Esophagus squamous epithelium (tissue), 5 donors: ENCODE data around the gene WNT5A. TPM values are rescaled to one million over a fixed set of nuclear protein-coding genes. Genes with fewer than 3 reads are reported as not detected.

ENCODE experiments used
- DNase-seq: peaks from one replicate; lab custom pipeline; 2025; lab: John Stamatoyannopoulos, UW
- H3K27ac ChIP-seq, 4 donors: fragments of 200-600 bp; sonication (generic); one replicate each; pipeline ENCODE4 v1.5.1; 2016 to 2019; ENCODE audit warnings: mild to moderate bottlenecking in 1 of 4
- H3K27me3 ChIP-seq, 4 donors: fragments of 200-600 bp; sonication (generic); 1 replicate in 3 of 4; 2 replicates in 1 of 4; pipeline versions ENCODE4 v1.5.1 to v1.6.0; 2017 to 2021; ENCODE audit warnings: antibody characterized with exemption in 1 of 4
- H3K36me3 ChIP-seq, 3 donors: fragments of 200-600 bp; sonication (generic); one replicate each; pipeline ENCODE4 v1.5.1; 2016 to 2019
- H3K4me1 ChIP-seq, 3 donors: fragments of 200-600 bp; sonication (generic); one replicate each; pipeline ENCODE4 v1.5.1; 2017 to 2019
- H3K4me3 ChIP-seq, 4 donors: fragments of 200-600 bp; sonication (generic); 1 replicate in 3 of 4; 2 replicates in 1 of 4; pipeline ENCODE4 v1.5.1; 2016 to 2019; ENCODE audit warnings: mild to moderate bottlenecking in 2 of 4, moderate library complexity in 1 of 4
- H3K9me3 ChIP-seq, 3 donors: fragments of 200-600 bp; sonication (generic); one replicate each; pipeline ENCODE4 v1.5.1; 2016 to 2019
- CTCF ChIP-seq, 6 experiments: fragments of 450-650 bp in 4 of 6; fragments of 200-600 bp in 2 of 6; sonication (generic) in 2 of 6; IDR thresholded peaks; one replicate each; pipeline ENCODE4 v1.5.1; 2016 to 2019; ENCODE audit warnings: antibody characterized with exemption in 6 of 6, mild to moderate bottlenecking in 4 of 6, moderate library complexity in 4 of 6
- POLR2A ChIP-seq, 4 donors: fragments of 450-650 bp; IDR thresholded peaks; one replicate each; pipeline ENCODE4 v1.6.1; 2017; ENCODE audit warnings: antibody characterized with exemption in 4 of 4, mild to moderate bottlenecking in 4 of 4, moderate library complexity in 3 of 4
- WGBS, 2 donors: methylation state at CpG; one replicate each; pipeline ENCODE4 v1.1.5; 2018; 5-methylcytosine and 5-hydroxymethylcytosine counted together
- intact Hi-C: fragments of 100-400 bp; cut with DNase I; formaldehyde crosslinking; loops from one replicate; pipeline ENCODE4 v1.15.0; 2022
- total RNA-seq, 4 donors: library from RNA; depleted of rRNA; stranded (reverse); fragments of >200 nt; gene quantifications; one replicate each; pipeline ENCODE4 v1.1.0, GENCODE V29; 2016
- donor health status: DM: yes; HTN: yes; CAD: no.

The WNT5A gene
- total RNA-seq, 4 donors from 2014 or later = 15.8 to 90.4 (median 30.7) TPM

- no peak for TF ChIP-seq POLR2A (IDR thresholded peaks at IDR 0.05)
- no peak for TF ChIP-seq CTCF (IDR thresholded peaks at IDR 0.05)
- no peaks in the 10 kb centered on the region for H3K4me1 ChIP-seq
- H3K27me3 ChIP-seq = no peaks in the 10 kb centered on the region
- no peak for DNase-seq
- H3K27ac ChIP-seq = no peak overlapping the region
- H3K4me3 ChIP-seq = no peak overlapping the region
- H3K36me3 ChIP-seq = no peaks in the 10 kb centered on the region
- intact Hi-C loops = no loop called here
- no peaks in the 10 kb centered on the region for H3K9me3 ChIP-seq
These were observed 27.3 kb downstream of the WNT5A start for GRCh38 chr3:55459838-55460237.

GRCh38 chr3:55458181-55458790 is 28.8 kb downstream of the WNT5A start:
- WGBS, 2 donors = 64 to 70% methylated on average over 3 to 5 of the region's 5 CpGs
- intact Hi-C loops = no loop called here
- H3K4me3 ChIP-seq = no peak overlapping the region
- no peak for DNase-seq
- TF ChIP-seq POLR2A (IDR thresholded peaks at IDR 0.05) = no peak
- no peak for TF ChIP-seq CTCF (IDR thresholded peaks at IDR 0.05)
- no peak overlapping the region for H3K27ac ChIP-seq
- no peaks in the 10 kb centered on the region for H3K9me3 ChIP-seq
- no peaks in the 10 kb centered on the region for H3K4me1 ChIP-seq
- H3K36me3 ChIP-seq = no peaks in the 10 kb centered on the region
- no peaks in the 10 kb centered on the region for H3K27me3 ChIP-seq

DNA sequence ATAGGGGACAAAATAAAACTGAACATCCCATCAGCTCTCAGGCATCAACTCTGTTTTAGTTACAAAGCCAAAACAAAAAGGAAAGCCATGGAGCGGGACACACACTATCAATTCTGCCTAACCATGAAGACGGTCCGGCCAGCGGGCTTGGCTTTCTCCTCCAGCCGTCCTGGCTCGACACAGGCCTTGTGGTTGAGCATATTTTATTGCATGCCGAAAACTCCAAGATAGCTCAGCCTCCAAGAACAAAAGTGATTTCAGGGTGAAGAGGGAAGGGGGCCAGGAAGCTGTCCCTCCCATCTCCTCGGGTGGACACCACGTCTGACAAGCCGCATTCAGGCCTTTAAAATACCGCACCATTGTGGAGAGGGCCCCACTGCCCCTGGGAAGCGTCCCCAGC is 31.2 kb downstream of the WNT5A start:
- Histone ChIP-seq H3K27ac (no peak overlapping the region), H3K27me3 (no peaks in the 10 kb centered on the region), H3K4me3 (no peak overlapping the region), H3K9me3 (no peaks in the 10 kb centered on the region), H3K36me3 (no peaks in the 10 kb centered on the region), H3K4me1 (no peaks in the 10 kb centered on the region)
- 79 to 89% methylated on average over 11 to 12 of the region's 12 CpGs for WGBS, 2 donors
- DNase-seq = no peak
- intact Hi-C loops = no loop called here
- TF ChIP-seq POLR2A (IDR thresholded peaks at IDR 0.05) (no peak), CTCF (IDR thresholded peaks at IDR 0.05) (no peak)

GRCh38 chr3:55454611-55455010 is 32.5 kb downstream of the WNT5A start:
- intact Hi-C loops = no loop called here
- no peaks in the 10 kb centered on the region for H3K9me3 ChIP-seq
- no peaks in the 10 kb centered on the region for H3K4me1 ChIP-seq
- H3K27me3 ChIP-seq = no peaks in the 10 kb centered on the region
- 80 to 86% methylated on average over 2 to 3 of the region's 3 CpGs for WGBS, 2 donors
- H3K27ac ChIP-seq = no peak overlapping the region
- no peaks in the 10 kb centered on the region for H3K36me3 ChIP-seq
- no peak for TF ChIP-seq CTCF (IDR thresholded peaks at IDR 0.05)
- no peak for TF ChIP-seq POLR2A (IDR thresholded peaks at IDR 0.05)
- DNase-seq = no peak
- H3K4me3 ChIP-seq = no peak overlapping the region

- no peak overlapping the region for H3K27ac ChIP-seq
- WGBS, 2 donors = 34 to 53% methylated on average over 3 of the region's 3 CpGs
- H3K4me3 ChIP-seq = no peak overlapping the region
- no peaks in the 10 kb centered on the region for H3K36me3 ChIP-seq
- H3K4me1 ChIP-seq = no peaks in the 10 kb centered on the region
- intact Hi-C loops = no loop called here
- H3K27me3 ChIP-seq = no peaks in the 10 kb centered on the region
- no peaks in the 10 kb centered on the region for H3K9me3 ChIP-seq
- TF ChIP-seq POLR2A (IDR thresholded peaks at IDR 0.05) (no peak), CTCF (IDR thresholded peaks at IDR 0.05) (no peak)
- no peak for DNase-seq
These were observed 33.1 kb downstream of the WNT5A start for GRCh38 chr3:55453886-55454496.
